ENCODE results near the gene USE1.

GRCh38 chr19:17235971-17236777 lies 21.0 kb downstream of the USE1 start:
- TF ChIP-seq, protein P1, sequence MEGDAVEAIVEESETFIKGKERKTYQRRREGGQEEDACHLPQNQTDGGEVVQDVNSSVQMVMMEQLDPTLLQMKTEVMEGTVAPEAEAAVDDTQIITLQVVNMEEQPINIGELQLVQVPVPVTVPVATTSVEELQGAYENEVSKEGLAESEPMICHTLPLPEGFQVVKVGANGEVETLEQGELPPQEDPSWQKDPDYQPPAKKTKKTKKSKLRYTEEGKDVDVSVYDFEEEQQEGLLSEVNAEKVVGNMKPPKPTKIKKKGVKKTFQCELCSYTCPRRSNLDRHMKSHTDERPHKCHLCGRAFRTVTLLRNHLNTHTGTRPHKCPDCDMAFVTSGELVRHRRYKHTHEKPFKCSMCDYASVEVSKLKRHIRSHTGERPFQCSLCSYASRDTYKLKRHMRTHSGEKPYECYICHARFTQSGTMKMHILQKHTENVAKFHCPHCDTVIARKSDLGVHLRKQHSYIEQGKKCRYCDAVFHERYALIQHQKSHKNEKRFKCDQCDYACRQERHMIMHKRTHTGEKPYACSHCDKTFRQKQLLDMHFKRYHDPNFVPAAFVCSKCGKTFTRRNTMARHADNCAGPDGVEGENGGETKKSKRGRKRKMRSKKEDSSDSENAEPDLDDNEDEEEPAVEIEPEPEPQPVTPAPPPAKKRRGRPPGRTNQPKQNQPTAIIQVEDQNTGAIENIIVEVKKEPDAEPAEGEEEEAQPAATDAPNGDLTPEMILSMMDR (conservative IDR thresholded peaks at IDR 0.05; ENCODE audit: low read depth, low read length), result no peak
- TF ChIP-seq EZH2phosphoT487 (IDR thresholded peaks at IDR 0.05; ENCODE audit: borderline replicate concordance, low read length) (no peak), EZH2 (IDR thresholded peaks at IDR 0.05; ENCODE audit: low read length, unreplicated experiment) (no peak)

Data from PC-3 (cell line).